HTERT RPE-1 (cell line): Measurements from ENCODE around the gene PISD.
"Not testable (repeated sequence)": the region's sequence is repeated elsewhere in the genome, so short reads cannot be mapped to it uniquely, and the experiment has no call there.

ENCODE experiments used
- in situ Hi-C: fragments of 300-500 bp; cut with MboI; formaldehyde crosslinking; loops from 4 replicates; pipeline ENCODE4 v1.14.3; 2020; ENCODE audit warnings: low sequenced_read_pairs

The PISD gene

GRCh38 chr22:31610611-31611010, 51.4 kb downstream of the PISD start:
- in situ Hi-C loops: no loop called here

- in situ Hi-C loops: no loop called here
Measured at GRCh38 chr22:31609716-31610115, 52.3 kb downstream of the PISD start.

- in situ Hi-C loops: no loop called here
Measured at GRCh38 chr22:31607696-31608095, 54.3 kb downstream of the PISD start.

GRCh38 chr22:31605851-31606585, 56.0 kb downstream of the PISD start:
- in situ Hi-C loops: no loop called here

GRCh38 chr22:31604746-31605705, 57.0 kb downstream of the PISD start:
- in situ Hi-C loops: no loop called here

- in situ Hi-C loops: no loop called here
Measured at GRCh38 chr22:31604137-31604705, 57.8 kb downstream of the PISD start.

- in situ Hi-C loops: no loop called here
Measured at GRCh38 chr22:31603574-31603973, 58.4 kb downstream of the PISD start.

GRCh38 chr22:31603081-31603525, 58.9 kb downstream of the PISD start:
- in situ Hi-C loops: no loop called here

- in situ Hi-C loops: no loop called here
Measured at GRCh38 chr22:31602259-31602952, 59.6 kb downstream of the PISD start.

- in situ Hi-C loops: no loop called here
Measured at GRCh38 chr22:31595271-31595670, 66.7 kb downstream of the PISD start.

GRCh38 chr22:31590161-31590560, 71.9 kb downstream of the PISD start:
- in situ Hi-C loops: not testable (repeated sequence)

- in situ Hi-C loops: no loop called here
Measured at GRCh38 chr22:31588970-31589675, 72.9 kb downstream of the PISD start.

- in situ Hi-C loops: no loop called here
Measured at GRCh38 chr22:31586137-31586920, 75.7 kb downstream of the PISD start.

GRCh38 chr22:31585161-31585859, 76.7 kb downstream of the PISD start:
- in situ Hi-C loops: no loop called here

- in situ Hi-C loops: no loop called here
Measured at GRCh38 chr22:31584804-31585160, 77.2 kb downstream of the PISD start.

GRCh38 chr22:31583861-31584485, 78.0 kb downstream of the PISD start:
- in situ Hi-C loops: no loop called here

- in situ Hi-C loops: no loop called here
Measured at GRCh38 chr22:31579835-31580242, 82.2 kb downstream of the PISD start.

GRCh38 chr22:31578171-31578570, 83.8 kb downstream of the PISD start:
- in situ Hi-C loops: no loop called here

- in situ Hi-C loops: no loop called here
Measured at GRCh38 chr22:31577711-31578110, 84.3 kb downstream of the PISD start.
